ENCODE measurements around the gene KIF21B.

KIF21B gene

DNA sequence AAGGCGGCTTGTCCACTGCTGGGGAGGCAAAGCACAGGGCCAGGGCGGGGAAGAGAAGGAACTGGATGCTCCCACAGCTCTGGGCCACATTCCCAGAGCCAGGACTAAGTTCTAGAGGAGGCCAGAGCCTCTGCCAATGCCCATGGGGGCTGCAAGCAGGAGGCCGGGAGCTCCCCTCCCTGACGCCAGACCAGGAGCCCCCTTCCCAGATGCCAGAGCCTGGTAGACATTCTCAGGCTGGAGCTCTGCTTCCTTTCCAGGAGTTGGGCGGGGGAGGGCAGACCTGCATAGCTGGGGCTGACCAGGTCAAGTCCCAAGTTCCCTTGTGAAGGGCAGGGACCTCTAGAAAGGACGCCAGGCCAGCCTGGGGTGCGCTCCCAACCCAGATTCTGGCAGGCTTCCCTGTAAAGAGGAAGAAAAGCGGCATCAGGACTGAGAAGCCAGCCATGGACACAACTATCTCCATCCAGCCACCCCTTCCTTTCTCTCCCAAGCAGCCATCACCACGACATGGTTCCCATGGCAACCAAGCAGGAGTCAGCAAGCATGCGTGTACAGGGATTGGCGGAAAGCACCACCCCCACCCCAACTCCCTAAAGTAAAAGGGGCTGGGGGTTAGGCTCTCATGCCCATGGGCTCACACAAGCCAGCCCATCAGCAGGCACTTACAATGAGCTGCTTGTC lies 13.4 kb downstream of the KIF21B start:
- no peak for DNase-seq
- no peak overlapping the region for H3K4me3 Mint-ChIP-seq
- H3K27me3 Mint-ChIP-seq = no peaks in the 10 kb centered on the region
- ATAC-seq (replicated peaks) = no peak
- H3K27ac Mint-ChIP-seq = peak overlapping the region; percentile 60 to 72
- no peaks in the 10 kb centered on the region for H3K9me3 Mint-ChIP-seq
- peaks cover 46 to 52% of the 10 kb centered on the region in 2 donors for H3K4me1 Mint-ChIP-seq (ENCODE audit: low read depth in 2 of 2)
- peaks cover 14% of the 10 kb centered on the region for H3K36me3 Mint-ChIP-seq (ENCODE audit: insufficient read depth)

DNA sequence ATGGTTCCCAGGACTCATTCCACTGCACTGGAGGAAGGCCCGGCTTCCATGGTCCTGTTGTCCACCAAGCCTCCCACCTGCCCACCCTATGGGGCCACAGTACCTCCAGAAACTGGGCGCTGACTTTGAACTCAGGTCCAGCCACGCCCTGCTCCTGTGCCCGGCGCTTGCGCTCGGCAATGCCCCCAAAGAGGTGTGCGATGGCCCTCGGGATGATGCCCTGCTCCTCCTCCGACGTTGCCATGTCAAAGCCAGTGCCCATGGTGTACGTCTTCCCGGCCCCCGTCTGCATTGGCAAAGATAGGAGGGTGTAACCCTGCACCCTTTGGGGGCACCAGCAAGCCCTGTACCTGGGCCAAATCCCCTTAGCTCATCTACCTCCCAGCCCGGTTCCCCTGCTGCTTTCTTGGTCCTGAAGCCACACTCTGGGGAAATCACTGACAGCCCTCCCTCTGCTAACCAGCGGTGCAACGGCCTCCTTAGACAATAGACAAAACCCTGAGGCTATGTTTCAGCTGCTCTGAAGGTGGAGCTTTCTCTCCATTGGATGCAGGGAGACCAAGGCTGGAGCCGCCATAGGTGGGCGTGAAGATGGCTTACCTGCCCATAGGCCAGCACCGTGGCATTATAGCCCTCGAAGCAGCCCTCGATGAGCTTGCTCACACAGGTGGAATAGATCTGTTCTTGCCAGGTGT lies 14.7 kb downstream of the KIF21B start:
- H3K27ac Mint-ChIP-seq = peak overlapping the region; percentile 60 to 72
- ATAC-seq (replicated peaks) (no peak), DNase-seq (no peak)
- peaks cover 40 to 43% of the 10 kb centered on the region in 2 donors for H3K4me1 Mint-ChIP-seq (ENCODE audit: low read depth in 2 of 2)
- peak overlapping the region in 1 of 2 donors; percentile 3 for H3K4me3 Mint-ChIP-seq
- peaks cover 19% of the 10 kb centered on the region for H3K36me3 Mint-ChIP-seq (ENCODE audit: insufficient read depth)
- H3K27me3 Mint-ChIP-seq = no peaks in the 10 kb centered on the region
- no peaks in the 10 kb centered on the region for H3K9me3 Mint-ChIP-seq

DNA sequence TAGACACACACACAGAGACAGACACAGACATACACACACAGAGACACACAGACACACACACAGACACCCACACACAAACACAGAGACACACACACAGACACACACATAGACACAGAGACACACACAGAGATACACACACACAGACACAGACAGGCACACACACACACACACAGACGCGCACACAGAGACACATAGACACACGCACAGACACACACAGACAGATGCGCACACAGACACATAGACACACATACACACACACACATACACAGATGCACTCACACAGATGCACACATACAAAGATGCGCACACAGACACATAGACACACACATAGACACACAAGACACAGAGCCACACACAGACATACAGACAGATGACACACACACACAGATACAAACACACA lies 16.0 kb downstream of the KIF21B start:
- no peak for DNase-seq

DNA sequence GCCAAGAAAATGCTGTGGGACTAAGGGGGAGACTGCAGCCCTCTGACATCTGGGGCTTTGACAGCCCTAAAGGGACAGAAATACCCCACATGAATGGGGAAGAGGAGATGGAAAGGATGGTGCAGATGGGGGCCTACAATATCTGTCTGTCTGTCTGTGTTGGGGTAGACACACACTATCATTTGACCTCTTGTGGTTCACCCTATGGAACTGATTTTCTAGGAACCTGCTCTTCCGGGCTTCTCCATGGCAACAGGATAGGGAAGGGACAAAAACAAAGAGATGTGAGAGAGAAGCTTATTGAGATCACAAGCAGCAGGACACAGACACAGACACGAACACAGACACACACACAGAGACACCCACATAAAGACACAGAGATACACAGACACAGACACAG lies 17.1 kb downstream of the KIF21B start:
- no peak for DNase-seq
- H3K36me3 Mint-ChIP-seq (ENCODE audit: insufficient read depth) = peaks cover 41% of the 10 kb centered on the region

More for the DNA sequence above, 16.0 kb downstream of the KIF21B start:
- no peak overlapping the region for H3K27ac Mint-ChIP-seq
- H3K36me3 Mint-ChIP-seq (ENCODE audit: insufficient read depth) = peaks cover 31% of the 10 kb centered on the region
- H3K9me3 Mint-ChIP-seq = no peaks in the 10 kb centered on the region
- ATAC-seq (replicated peaks) = no peak
- no peak overlapping the region for H3K4me3 Mint-ChIP-seq
- H3K27me3 Mint-ChIP-seq = no peaks in the 10 kb centered on the region
- peaks cover 27 to 30% of the 10 kb centered on the region in 2 donors for H3K4me1 Mint-ChIP-seq (ENCODE audit: low read depth in 2 of 2)

DNA sequence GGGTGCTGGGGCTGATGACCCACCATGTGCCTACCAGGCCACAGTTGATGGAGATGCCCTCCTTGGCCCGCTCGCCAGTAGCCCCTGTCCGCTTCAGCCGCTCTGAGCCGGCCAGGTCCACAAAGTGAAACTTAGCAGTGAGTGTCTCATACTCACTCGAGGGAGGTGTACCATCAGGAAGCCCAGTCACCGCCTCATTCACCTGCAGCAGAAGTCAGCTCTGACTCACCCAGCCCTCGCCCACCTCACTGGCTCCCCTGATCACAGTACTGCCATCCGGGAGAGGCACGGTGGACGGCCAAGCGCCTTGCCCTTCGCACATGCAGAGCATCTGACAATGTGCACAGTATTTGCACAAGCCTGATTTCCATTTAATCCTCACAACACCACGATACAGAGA lies 18.8 kb downstream of the KIF21B start:
- ATAC-seq (replicated peaks) (no peak), DNase-seq (no peak)
- Mint-ChIP-seq H3K27me3 (no peaks in the 10 kb centered on the region), H3K4me1 (ENCODE audit: low read depth in 2 of 2) (peaks cover 13 to 14% of the 10 kb centered on the region in 2 donors), H3K4me3 (no peak overlapping the region), H3K27ac (peak overlapping the region; percentile 36 to 44), H3K36me3 (ENCODE audit: insufficient read depth) (peaks cover 57% of the 10 kb centered on the region), H3K9me3 (no peaks in the 10 kb centered on the region)

More for the DNA sequence above, 17.1 kb downstream of the KIF21B start:
- H3K4me3 Mint-ChIP-seq = no peak overlapping the region
- H3K9me3 Mint-ChIP-seq = no peaks in the 10 kb centered on the region
- no peaks in the 10 kb centered on the region for H3K27me3 Mint-ChIP-seq
- no peak for ATAC-seq (replicated peaks)
- peaks cover 19 to 22% of the 10 kb centered on the region in 2 donors for H3K4me1 Mint-ChIP-seq (ENCODE audit: low read depth in 2 of 2)
- H3K27ac Mint-ChIP-seq = no peak overlapping the region

DNA sequence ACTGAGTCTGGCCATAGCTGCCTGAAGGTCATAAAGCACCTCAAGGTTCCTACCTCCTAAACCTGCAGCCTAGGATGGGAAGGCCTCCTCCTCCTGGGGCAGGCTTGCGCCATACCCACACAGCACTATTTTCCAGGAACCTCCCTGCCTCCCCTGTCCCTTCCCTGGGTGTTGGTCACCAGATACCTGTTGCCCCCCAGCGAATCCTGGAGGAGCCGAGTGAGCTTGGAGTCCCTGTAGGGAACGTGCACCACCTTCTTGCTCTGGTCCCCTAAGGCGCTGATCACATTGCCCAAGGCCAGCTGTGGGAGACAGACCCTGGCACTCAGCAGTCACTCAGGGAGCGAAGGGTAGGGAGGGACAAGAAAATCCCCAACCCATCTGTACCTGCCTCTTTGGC lies 19.4 kb downstream of the KIF21B start:
- Mint-ChIP-seq H3K27ac (peak overlapping the region in 1 of 2 donors; percentile 44), H3K36me3 (ENCODE audit: insufficient read depth) (peaks cover 59% of the 10 kb centered on the region), H3K9me3 (no peaks in the 10 kb centered on the region), H3K4me1 (ENCODE audit: low read depth in 2 of 2) (peaks cover 9 to 10% of the 10 kb centered on the region in 2 donors), H3K4me3 (no peak overlapping the region), H3K27me3 (no peaks in the 10 kb centered on the region)
- DNase-seq = no peak
- no peak for ATAC-seq (replicated peaks)

DNA sequence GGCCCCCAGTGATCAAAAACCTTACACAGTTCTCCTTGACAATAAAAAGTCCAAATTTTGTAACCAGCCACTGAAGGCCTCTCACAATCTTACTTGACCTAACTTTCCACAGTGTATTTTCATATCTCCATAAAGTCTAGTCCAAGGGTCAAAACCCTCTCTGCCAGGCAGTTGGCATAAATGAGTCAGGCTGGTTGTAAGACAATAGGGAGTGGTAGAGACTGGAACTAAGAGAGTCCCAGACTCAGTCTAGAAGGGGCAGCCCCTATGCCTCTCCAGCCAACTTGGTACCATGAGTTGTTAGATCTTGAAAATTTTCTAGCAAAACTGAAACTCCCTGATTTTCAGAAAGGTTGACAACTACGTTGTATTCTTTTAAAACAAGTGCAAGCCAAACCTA lies 21.0 kb downstream of the KIF21B start:
- H3K4me3 Mint-ChIP-seq = no peak overlapping the region
- ATAC-seq (replicated peaks) = no peak
- no peaks in the 10 kb centered on the region for H3K9me3 Mint-ChIP-seq
- peak overlapping the region; percentile 14 to 53 for H3K27ac Mint-ChIP-seq
- H3K27me3 Mint-ChIP-seq = no peaks in the 10 kb centered on the region
- peaks cover 65% of the 10 kb centered on the region for H3K36me3 Mint-ChIP-seq (ENCODE audit: insufficient read depth)
- H3K4me1 Mint-ChIP-seq (ENCODE audit: low read depth in 2 of 2) = peaks cover 3% of the 10 kb centered on the region in 2 donors
- no peak for DNase-seq

DNA sequence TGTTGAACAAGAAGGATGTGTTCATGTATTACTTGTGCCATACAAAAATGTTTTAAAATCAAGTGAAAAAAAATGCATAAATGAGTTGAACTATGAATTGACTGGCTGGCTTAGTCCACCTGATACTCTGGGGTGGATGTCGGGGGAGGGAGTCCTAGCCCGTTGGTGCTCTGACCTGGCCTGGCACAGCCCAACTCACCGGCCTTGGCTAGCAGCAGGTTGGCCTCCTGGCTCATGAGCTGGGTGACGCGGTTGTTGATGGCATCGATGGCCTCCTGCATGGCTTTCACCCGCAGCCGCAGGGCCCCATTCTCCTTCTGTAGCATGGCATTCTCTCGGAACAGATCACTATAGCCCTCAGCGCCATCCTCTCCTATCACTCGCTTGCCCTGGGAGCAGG lies 21.6 kb downstream of the KIF21B start:
- no peaks in the 10 kb centered on the region for H3K9me3 Mint-ChIP-seq
- no peak for ATAC-seq (replicated peaks)
- DNase-seq = no peak
- no peaks in the 10 kb centered on the region for H3K27me3 Mint-ChIP-seq
- H3K4me3 Mint-ChIP-seq = no peak overlapping the region
- H3K4me1 Mint-ChIP-seq (ENCODE audit: low read depth in 2 of 2) = peaks cover 3% of the 10 kb centered on the region in 2 donors
- peaks cover 68% of the 10 kb centered on the region for H3K36me3 Mint-ChIP-seq (ENCODE audit: insufficient read depth)
- H3K27ac Mint-ChIP-seq = peak overlapping the region; percentile 14 to 53

DNA sequence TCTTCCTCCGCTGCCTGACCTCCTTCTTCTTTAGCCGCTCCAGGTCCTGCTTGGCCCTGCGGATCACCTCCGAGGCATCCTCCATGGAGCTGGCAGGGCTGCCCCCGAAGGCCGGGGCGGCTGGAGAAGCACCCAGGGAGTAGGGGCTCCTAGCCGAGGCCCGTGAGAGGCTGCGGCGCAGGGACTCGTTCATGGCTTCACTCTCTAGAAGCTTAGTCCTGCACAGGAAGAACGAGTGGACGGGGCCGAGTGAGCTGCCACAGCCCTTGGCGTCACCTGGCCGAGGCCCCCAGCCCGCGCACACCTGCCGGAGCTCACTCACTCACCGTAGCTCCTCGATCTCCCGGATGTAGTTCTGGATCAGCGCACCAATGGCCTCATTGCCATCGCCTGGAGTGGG lies 23.1 kb downstream of the KIF21B start:
- H3K36me3 Mint-ChIP-seq (ENCODE audit: insufficient read depth) = peaks cover 70% of the 10 kb centered on the region
- ATAC-seq (replicated peaks) (no peak), DNase-seq (no peak)
- no peaks in the 10 kb centered on the region for H3K9me3 Mint-ChIP-seq
- no peak overlapping the region for H3K4me3 Mint-ChIP-seq
- H3K4me1 Mint-ChIP-seq (ENCODE audit: low read depth in 2 of 2) = peaks cover 3% of the 10 kb centered on the region in 2 donors
- no peaks in the 10 kb centered on the region for H3K27me3 Mint-ChIP-seq
- H3K27ac Mint-ChIP-seq = no peak overlapping the region

DNA sequence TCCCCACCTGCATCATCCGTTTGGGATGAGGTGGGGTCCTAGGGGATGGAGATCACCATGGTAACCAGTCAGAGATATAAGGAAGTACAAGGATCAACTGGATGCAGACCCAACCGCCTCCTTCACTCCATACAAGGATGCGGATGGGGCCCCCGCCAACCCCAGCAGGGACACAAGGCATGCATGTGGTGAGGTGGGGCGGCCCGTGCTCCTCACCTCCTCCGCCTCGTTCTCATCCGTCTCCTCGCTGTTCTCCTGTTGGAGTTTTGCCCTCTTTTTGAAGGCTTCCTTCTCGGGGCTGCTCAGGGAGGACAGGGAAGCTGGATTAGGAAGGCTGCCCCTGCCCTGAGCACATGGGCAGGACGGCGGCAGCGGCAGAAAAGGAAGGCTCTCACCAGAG lies 23.8 kb downstream of the KIF21B start:
- peak overlapping the region; percentile 2 to 6 for H3K27ac Mint-ChIP-seq
- H3K9me3 Mint-ChIP-seq = no peaks in the 10 kb centered on the region
- DNase-seq = no peak
- peaks cover 3% of the 10 kb centered on the region in 2 donors for H3K4me1 Mint-ChIP-seq (ENCODE audit: low read depth in 2 of 2)
- peaks cover 64% of the 10 kb centered on the region for H3K36me3 Mint-ChIP-seq (ENCODE audit: insufficient read depth)
- no peak for ATAC-seq (replicated peaks)
- no peak overlapping the region for H3K4me3 Mint-ChIP-seq
- H3K27me3 Mint-ChIP-seq = no peaks in the 10 kb centered on the region

DNA sequence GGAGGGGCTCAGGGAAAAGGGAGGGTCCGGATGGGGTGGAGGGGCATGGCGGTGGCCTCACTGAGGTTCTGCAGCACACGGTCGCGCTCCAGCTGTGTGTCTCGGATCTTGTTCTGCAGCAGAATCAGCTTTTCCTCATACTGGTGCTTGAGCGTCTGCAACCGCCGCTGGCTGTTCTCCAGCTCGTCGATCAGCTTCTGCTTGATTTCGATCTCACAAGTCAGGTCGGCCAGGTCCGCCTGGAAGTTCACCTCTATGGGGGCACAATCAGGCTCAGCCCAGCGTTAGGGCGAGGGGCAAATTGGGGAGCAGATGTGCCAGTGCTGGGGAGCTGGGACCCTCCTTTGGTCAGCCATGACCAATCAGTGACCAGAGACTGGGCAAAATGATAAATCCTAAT lies 25.2 kb downstream of the KIF21B start:
- H3K27ac Mint-ChIP-seq = no peak overlapping the region
- H3K27me3 Mint-ChIP-seq = no peaks in the 10 kb centered on the region
- H3K4me1 Mint-ChIP-seq (ENCODE audit: low read depth in 2 of 2) = peaks cover 3% of the 10 kb centered on the region in 2 donors
- DNase-seq (no peak), ATAC-seq (replicated peaks) (no peak)
- H3K9me3 Mint-ChIP-seq = no peaks in the 10 kb centered on the region
- H3K4me3 Mint-ChIP-seq = no peak overlapping the region
- H3K36me3 Mint-ChIP-seq (ENCODE audit: insufficient read depth) = peaks cover 61% of the 10 kb centered on the region

DNA sequence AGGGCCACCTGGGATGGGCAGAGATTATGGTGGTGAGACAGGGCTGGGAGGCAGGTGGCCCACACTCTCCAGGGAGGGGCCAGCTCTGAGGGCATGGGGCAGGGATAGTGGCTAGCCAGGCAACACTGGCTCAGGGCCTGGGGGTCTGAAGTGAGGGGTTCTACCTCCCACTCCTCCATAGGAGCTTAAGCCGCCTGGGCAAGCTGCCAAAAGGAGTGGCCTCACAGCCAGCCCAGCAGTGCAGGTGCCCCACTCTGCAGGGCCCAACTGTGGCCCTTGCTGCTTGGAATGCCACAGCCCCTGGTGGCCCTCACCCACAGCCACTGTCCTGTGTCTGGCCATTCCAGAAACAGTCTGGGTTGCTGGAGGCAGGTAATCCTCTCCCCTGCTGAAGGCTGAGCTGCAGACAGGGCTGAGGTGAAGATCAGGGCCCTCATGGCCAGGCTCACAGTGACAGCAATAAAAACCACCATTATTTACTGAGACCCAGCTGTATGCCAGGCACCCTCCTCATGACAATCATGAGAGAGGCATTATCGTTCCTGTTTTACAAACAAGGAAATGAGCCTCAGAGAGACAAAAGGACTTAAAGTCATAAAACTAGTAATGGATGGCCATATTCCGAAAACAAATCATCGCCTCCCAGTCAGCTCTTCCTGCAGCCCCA lies 31.0 kb downstream of the KIF21B start:
- no peaks in the 10 kb centered on the region for H3K4me1 Mint-ChIP-seq (ENCODE audit: low read depth in 2 of 2)
- no peaks in the 10 kb centered on the region for H3K9me3 Mint-ChIP-seq
- DNase-seq = no peak
- peaks cover 59% of the 10 kb centered on the region for H3K36me3 Mint-ChIP-seq (ENCODE audit: insufficient read depth)
- ATAC-seq (replicated peaks) = no peak
- peak overlapping the region; percentile 28 to 44 for H3K27ac Mint-ChIP-seq
- H3K4me3 Mint-ChIP-seq = no peak overlapping the region
- H3K27me3 Mint-ChIP-seq = no peaks in the 10 kb centered on the region

DNA sequence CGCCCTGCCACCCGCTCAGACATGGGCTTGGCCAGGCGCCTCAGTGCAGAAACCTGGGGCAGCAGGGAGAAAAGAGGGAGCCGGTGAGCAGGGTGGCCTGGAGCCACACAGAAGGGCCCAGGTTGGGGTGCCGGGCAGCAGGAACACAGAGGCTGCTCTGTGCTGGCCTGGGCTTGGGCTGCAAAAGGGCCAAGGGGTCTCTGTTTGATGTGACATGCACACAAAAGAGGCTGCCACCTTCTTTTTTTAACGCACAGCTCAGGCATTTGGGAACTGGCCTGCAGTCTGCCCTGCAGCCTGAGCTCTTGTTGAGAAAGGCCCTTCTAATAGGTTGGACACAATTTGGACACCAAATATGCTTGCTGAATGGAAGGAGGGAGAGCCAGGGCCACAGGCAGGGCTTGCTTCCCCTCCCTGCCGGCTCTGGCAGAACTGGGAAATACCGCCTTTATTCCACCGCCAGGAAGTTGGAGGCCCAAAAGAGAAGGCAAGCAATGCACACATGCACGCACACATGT lies 32.4 kb downstream of the KIF21B start:
- H3K36me3 Mint-ChIP-seq (ENCODE audit: insufficient read depth) = peaks cover 67% of the 10 kb centered on the region
- no peaks in the 10 kb centered on the region for H3K9me3 Mint-ChIP-seq
- ATAC-seq (replicated peaks) = no peak
- H3K27me3 Mint-ChIP-seq = no peaks in the 10 kb centered on the region
- H3K4me3 Mint-ChIP-seq = no peak overlapping the region
- no peak overlapping the region for H3K27ac Mint-ChIP-seq
- DNase-seq = no peak
- H3K4me1 Mint-ChIP-seq (ENCODE audit: low read depth in 2 of 2) = no peaks in the 10 kb centered on the region
